Activated CD8-positive, alpha-beta memory T cell treated with anti-CD3 and anti-CD28 coated beads, Interleukin-2, amount 50 U/mL, for 4 hours (primary cell): ENCODE data around the gene FBXO30.

Source experiments
- DNase-seq: peaks from one replicate; pipeline ENCODE4 v3.0.0-alpha.2; 2020

The FBXO30 gene

DNA sequence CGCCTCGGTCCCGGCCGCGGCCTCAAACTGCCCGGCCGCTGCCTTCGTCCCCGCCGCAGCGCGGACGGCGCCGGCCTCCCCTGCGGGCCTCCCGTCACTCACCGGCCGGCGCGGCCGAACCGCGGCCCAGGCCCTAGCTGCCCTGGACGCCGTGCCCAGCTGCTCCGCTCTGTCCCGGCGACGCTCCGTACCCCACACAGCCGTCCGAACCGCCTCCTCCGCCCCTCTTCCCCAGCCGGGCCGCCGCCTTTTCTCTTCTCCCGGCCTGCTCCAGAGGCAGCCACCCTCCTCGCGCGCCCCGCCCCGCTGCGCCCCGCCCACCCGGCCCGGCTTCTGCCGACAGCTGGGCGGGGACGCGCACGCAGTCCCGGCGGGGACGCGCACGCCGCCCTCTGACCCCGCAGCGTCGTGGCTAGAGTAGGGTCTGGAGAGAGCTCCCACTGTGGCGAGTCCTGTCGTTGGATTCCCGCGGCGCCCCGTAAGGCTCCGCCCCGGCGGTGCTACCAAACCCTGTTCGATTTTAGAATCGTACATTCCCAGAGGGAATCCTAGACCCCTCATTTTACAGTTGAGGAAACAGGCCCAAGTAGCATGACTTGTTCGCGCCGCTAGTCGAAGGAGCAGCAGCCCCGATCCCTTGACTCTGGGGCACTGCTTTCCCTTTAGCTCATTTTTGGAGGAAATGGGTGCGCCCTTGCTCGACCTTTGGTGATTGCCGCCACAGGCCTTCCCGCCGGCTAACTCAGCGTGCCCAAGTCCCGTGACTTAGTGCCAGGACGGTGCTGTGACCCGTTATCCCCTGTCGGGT lies at the start of gene FBXO30:
Gene FBXO30 (minus strand): TSS at position 295 of the 808 bp plus-strand sequence. CDS start 8,390 bp downstream, outside the sequence.
- DNase-seq: peak; percentile 88

DNA sequence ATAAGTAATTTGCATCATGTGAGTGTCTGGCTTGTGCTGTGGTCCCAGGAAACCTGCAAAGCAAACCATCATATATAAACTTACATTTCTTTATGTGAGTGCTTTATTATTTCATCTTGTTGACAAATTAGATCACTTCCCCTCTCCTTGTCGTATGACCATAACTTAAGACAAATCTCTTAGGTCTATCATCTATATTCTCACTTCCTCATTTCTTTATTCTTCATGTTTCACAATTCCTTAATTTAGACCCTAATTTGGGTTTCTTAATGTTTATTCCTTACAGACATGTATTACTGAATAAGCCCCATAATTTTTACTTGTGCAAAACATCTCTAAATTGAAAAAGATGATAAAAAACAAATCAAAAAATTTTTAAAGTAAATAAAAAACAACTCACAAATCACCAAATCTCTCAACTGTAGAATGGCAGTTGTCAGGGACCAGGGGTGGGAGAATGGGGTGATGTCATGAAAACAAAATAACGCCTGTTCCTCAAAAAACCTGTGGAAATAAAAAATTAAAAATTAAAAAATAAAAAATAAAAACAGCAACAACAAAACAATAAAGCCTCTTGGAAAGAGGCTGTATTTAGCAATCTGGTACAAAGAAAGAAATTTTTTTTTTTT lies 49.5 kb upstream of the FBXO30 start:
- no peak for DNase-seq

DNA sequence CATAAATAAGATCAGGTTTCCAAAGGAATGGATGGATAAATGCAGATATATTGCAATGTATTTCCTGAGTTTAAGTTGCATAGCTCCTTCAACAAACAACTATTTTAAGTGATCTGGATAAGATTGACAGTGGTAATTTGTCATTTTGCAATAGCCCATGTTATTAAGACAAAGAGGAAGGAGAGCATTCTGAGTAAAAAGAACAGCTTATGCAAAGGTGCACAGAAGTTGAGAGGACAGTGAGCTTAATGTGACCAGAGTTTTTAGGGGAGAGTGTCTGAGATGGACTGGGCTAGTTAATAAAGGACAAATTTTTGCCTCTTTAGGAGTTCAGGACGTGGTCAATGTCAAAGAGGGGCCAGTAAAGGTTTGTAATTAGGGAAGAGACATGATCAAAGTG lies 48.8 kb upstream of the FBXO30 start:
- no peak for DNase-seq

DNA sequence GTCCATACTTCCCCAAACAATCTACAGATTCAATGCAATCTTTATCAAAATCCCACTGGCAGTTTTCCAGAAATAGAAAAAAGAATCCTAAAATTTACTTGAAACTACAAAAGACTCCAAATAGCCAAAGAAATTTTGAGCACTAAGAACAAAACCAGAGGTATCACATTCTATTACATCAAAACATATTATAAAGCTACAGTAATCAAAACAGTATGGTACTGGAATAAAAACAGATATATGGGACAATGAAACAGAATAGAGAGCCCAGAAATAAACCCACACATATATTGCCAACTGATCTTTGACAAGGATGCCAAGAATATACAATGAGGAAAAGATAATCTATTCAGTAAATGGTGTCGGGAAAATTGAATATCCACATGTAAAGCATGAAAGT lies 46.0 kb upstream of the FBXO30 start:
- no peak for DNase-seq

DNA sequence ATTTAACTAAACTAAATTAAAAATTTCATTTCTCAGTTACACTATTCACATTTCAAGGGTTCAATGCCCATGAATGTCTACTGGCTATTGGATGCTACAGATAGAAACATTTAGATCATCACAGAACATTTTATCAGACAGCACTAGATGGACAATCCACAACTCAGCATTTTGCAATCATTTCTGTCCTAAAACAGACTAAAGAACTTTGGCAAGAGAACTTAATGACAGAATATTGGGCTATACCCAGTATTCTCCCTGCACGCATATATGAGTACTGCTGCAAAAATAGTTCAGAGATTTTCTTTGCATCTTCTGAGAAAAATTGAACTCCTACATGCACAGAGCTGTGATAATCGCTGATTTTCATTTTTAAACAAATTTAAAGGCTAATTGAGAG lies 36.1 kb upstream of the FBXO30 start:
- DNase-seq: no peak

DNA sequence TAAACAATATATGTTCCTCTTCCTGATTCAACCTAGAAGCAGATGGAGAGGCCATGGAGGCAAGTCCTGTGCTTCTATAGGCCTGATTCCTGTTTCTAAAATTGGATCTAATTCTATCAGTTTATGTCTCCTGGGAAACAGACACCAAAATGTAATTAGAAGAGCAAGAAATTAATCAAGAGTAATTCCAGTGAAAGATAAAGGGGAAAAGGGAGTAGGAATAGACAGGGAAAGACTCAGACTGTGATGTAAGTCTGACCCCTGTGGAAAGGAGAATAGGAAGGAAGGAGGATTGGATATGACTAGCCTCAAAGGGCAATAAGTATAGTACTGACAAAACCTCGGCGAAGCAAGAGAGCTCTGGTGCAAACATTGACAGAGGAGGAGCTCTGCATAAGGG lies 33.9 kb upstream of the FBXO30 start:
- no peak for DNase-seq

DNA sequence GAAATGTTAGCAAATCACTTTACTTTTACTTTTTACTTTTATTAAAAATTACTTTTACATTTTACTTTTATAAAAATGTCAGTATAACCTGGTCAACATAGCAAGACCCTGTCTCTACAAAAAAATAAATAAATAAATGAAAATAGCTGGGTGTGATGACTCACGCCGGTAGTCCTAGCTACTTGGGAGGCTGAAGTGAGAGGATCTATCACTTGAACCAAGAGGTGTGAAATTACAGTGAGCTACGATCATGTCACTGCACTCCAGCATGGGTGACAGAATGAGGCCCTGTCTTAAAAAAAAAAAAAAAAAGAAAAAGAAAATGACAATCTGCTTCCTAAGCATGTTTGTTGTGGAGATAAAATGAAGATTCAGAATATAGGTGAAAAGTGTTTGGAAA lies 31.0 kb upstream of the FBXO30 start:
- DNase-seq: no peak

- DNase-seq: no peak
Observed at GRCh38 chr6:145844933-145845540, 30.4 kb upstream of the FBXO30 start.

DNA sequence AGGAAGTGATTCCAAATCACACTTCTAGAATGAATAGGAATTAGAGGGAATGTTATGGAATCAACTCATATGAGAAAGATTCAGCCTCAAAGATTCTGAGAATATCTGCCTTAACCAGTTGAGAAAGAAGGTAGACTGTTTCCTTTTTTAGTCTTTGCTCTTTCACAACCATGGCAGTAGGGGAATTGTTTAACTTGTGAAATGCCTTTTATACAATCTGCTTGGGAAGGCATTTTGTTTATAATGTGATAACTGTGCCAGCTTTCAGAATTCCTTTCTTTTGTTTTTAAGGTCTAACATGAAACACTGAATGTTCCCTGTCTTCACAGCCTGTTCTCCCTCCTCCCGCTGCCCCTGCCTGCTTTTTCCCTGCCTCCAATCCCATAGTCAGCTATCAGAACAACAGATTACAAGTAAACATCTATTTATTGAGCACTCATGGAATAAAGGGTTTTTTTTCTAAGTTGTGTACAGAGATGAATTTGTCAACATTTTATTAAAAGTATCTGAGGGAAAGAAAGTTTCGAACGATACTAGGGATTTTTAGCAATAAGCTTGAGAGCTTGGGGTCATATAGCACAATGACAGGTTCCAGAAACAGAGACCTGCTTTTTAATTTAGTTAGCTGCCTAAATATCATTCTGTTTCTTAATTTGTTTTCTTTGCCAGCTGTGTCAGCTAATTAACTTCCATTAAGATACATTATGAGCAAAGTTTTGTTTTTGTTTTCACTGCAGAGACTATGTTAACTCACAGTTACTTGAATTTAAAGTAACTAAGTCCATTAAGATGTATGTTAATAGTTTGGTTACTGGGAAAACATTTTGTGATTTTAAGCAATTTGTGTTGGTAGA lies 28.3 kb upstream of the FBXO30 start:
- DNase-seq: no peak

DNA sequence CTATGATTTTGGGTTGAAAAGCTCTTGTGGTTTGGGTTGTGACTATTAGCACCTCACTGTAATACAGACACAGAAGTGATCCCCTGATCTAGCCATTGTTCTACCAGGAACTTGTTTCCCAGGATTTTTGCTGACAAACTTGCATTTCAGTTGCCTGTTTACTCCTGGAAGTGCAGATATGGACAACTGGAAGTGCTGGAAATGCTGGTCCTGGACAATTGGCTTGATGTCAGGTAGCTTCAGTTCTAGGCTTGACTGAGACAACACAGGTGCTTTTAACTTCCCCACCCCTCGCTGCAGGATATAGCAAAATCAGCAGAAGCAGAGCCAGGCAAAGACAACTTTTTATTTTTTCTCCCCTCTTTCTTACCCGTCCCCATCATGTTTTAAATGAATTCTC lies 27.1 kb upstream of the FBXO30 start:
- DNase-seq: no peak

- DNase-seq: no peak
Observed at GRCh38 chr6:145839653-145840052, 25.1 kb upstream of the FBXO30 start.

DNA sequence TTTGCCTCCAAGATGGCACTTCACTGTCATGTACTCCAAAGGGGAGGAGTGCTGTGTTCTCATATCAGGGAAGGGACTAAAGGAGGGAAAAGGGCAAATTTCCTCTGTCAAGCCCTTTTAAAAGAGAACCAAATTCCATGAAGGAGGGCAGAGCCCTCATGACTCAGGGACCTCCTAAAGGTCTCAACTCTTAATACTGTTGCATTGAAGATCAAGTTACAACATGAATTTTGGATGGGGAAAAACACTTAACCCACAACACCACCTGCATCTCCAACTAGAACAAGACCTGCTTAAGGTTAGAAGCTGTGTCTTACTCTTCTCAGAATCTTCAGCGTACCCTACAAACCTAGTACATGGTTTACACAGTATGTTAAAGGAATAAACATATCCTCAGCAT lies 23.7 kb upstream of the FBXO30 start:
- no peak for DNase-seq

DNA sequence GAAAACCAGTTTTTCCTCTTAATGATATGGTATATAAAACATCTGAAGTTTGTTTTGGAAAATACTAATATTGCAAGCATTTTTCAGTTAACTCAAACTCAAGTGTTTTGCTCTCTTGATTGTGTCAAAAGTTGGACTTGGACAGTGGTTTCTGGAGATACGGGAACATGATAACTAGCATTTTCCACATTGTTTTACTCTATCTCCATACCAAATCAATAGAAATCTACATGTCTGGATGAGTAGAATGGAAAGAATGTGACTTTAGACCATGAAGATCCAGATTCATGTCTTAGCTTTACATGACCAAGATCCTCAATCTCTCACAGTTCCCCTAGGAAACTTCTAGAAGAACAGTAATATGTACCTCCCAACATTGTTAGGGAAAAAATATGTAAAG lies 22.2 kb upstream of the FBXO30 start:
- DNase-seq: no peak

GRCh38 chr6:145836170-145836569 lies 21.6 kb upstream of the FBXO30 start:
- no peak for DNase-seq

DNA sequence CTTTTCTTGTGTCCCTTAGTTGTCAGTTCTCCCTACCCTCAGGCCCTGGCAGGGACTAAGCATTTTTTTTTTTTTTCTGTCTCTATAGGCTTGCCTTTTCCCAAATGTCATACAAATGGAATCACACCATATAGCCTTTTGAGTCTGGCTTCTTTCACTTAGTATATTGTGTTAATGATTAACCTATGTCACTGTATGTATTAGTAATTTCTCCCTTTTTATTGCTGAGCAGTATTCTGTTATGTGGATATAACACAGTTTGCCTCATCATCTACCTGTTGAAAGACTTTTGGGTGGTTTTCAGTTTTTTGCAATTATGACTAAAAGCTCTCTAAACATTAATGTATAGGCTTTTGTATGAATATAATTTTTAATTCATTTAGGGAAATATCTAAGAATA lies 16.0 kb upstream of the FBXO30 start:
- no peak for DNase-seq

DNA sequence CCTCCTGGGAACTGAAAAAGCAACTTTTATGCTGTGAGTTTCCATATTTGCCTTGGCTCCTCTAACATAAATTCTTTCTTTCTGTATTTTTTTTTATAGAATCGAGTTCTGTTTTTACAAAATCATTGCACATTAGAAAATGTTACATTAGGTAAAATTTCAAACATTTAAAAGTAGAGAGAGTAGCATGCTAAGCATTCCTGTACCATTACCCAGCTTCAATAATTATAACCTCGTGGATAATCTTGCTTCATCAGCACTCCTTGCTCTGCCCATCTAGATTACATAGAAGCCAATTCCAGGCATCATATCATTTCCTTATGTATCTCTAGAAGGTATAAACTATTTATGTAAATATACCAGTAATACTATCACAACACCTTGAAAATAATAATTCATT lies 15.4 kb upstream of the FBXO30 start:
- no peak for DNase-seq

- no peak for DNase-seq
Observed at GRCh38 chr6:145829102-145829501, 14.5 kb upstream of the FBXO30 start.

DNA sequence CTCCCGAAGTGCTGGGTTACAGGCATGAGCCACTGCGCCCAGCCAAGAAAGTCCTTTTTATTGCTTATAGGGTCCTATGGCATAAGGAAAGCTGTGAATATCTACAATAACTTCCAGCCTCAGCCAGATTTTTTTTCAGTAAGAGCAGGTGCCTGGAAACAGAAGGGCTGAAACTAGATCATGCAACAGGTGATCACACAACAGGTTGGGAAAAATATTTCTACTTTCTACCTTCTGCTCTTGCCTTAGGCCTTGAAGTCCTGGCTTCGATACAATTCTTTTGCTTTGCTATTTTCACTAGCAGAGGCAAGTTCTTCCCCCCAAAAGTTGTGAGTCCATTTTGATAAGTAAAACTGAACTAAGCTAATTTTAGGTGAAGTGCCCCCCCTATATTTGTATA lies 9.7 kb upstream of the FBXO30 start:
- DNase-seq: no peak

- DNase-seq: no peak
Observed at GRCh38 chr6:145823328-145823944, 8.8 kb upstream of the FBXO30 start.

DNA sequence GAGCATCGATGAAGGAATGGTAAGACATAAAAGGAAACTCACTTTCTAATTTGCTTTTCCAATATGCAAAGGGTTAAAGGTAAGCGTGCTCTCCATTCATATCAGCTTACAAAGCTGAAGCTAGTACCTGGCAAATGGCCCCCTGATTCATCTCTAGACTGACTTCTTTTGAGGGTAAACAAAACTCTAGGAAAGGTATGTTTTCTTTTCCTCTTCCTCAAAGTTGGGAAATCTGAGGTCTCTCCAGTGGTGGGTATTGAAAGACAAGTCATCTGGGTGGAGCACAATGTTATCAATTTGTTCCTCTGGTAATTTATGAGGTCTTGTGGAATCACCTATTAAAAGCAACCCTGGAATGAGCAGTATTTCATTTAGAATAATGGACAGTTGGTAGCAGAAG lies 7.9 kb upstream of the FBXO30 start:
- DNase-seq: no peak

- no peak for DNase-seq
Observed at GRCh38 chr6:145819994-145820393, 5.4 kb upstream of the FBXO30 start.

- no peak for DNase-seq
Observed at GRCh38 chr6:145818796-145819195, 4.2 kb upstream of the FBXO30 start.

GRCh38 chr6:145816392-145816791 lies 1.8 kb upstream of the FBXO30 start:
- no peak for DNase-seq
